Skin of body (tissue), 3 donors: ENCODE results near the gene TP53I3. TPM values are rescaled to one million over a fixed set of nuclear protein-coding genes. Genes with fewer than 3 reads are reported as not detected.
A peak's percentile ranks its signal among the peaks of the same experiment; 100 is the strongest.
"Not testable (repeated sequence)": the region's sequence is repeated elsewhere in the genome, so short reads cannot be mapped to it uniquely, and the experiment has no call there.

Experiments
- DNase-seq: peaks from one replicate; lab custom pipeline; 2025; lab: John Stamatoyannopoulos, UW
- small RNA-seq: library from RNA; depleted of rRNA; stranded (forward); fragments of <200 nt; gene quantifications from one replicate; pipeline ENCODE3, GENCODE V24; 2014; ENCODE audit warnings: low replicate concordance
- total RNA-seq: library from RNA; depleted of rRNA; stranded (reverse); fragments of >200 nt; gene quantifications from one replicate; pipeline ENCODE4 v1.2.3, GENCODE V29; 2014

The TP53I3 gene
- total RNA-seq, 1 donor from 2014 or later, result 25.7 TPM

- no peak for DNase-seq
Observed at GRCh38 chr2:24055750-24056149, 28.9 kb downstream of the TP53I3 start.

- DNase-seq, result no peak
Observed at GRCh38 chr2:24054366-24055010, 30.1 kb downstream of the TP53I3 start.

- no peak for DNase-seq
Observed at GRCh38 chr2:24052951-24053350, 31.7 kb downstream of the TP53I3 start.

GRCh38 chr2:24051833-24052232 lies 32.8 kb downstream of the TP53I3 start:
- DNase-seq, result no peak

- DNase-seq, result no peak
Observed at GRCh38 chr2:24050041-24050979, 34.3 kb downstream of the TP53I3 start.

GRCh38 chr2:24049485-24050021 lies 35.1 kb downstream of the TP53I3 start, which contains the start of gene FKBP1B:
Gene FKBP1B (plus strand): TSS chr2:24049741. CDS start chr2:24049850, 109 bp downstream.
- no peak for DNase-seq

GRCh38 chr2:24048769-24049484 lies 35.7 kb downstream of the TP53I3 start:
- no peak for DNase-seq

GRCh38 chr2:24047703-24048033 lies 37.0 kb downstream of the TP53I3 start:
- DNase-seq, result no peak

- peak; percentile 99 for DNase-seq
Observed at GRCh38 chr2:24046930-24047702, 37.5 kb downstream of the TP53I3 start, which contains the start of gene WDCP. Gene WDCP (minus strand): TSS chr2:24047391. CDS start chr2:24039494, 7,897 bp downstream.

GRCh38 chr2:24046599-24046929 lies 38.1 kb downstream of the TP53I3 start:
- DNase-seq, result no peak

GRCh38 chr2:24045511-24046508 lies 38.8 kb downstream of the TP53I3 start:
- no peak for DNase-seq

- not testable (repeated sequence) for DNase-seq
Observed at GRCh38 chr2:24043133-24043532, 41.5 kb downstream of the TP53I3 start.

- no peak for DNase-seq
Observed at GRCh38 chr2:24040511-24040910, 44.1 kb downstream of the TP53I3 start.

GRCh38 chr2:24038786-24039499 lies 45.7 kb downstream of the TP53I3 start:
- DNase-seq, result no peak

Small RNA genes within 50 kb of the gene (small RNA-seq; reads per million reads assigned to genes)
- not detected for gene RNU6-370P

Other genes with a start within 250 kb of the TP53I3 start
- 46.8 TPM for gene ATAD2B, start 157.7 kb downstream of the TP53I3 start, total RNA-seq
- 18.8 TPM for gene UBXN2A, start 144.4 kb downstream of the TP53I3 start, total RNA-seq
- 1.7 TPM for gene MFSD2B, start 74.7 kb downstream of the TP53I3 start, total RNA-seq
- gene WDCP, start 37.4 kb downstream of the TP53I3 start, total RNA-seq, result 7.1 TPM
- gene FKBP1B, start 35.1 kb downstream of the TP53I3 start, total RNA-seq, result 3.3 TPM
- 94.8 TPM for gene SF3B6, start 8.5 kb downstream of the TP53I3 start, total RNA-seq
- 0.49 TPM for gene PFN4, start 38.5 kb upstream of the TP53I3 start, total RNA-seq
- 21.2 TPM for gene FAM228B, start 38.6 kb upstream of the TP53I3 start, total RNA-seq
- 0.69 TPM for gene FAM228A, start 90.2 kb upstream of the TP53I3 start, total RNA-seq